CD4-positive, alpha-beta T cell treated with Interleukin-1 beta for 1 hour (primary cell): ENCODE results near the gene KRTAP21-2.
"Not testable (repeated sequence)": the region's sequence is repeated elsewhere in the genome, so short reads cannot be mapped to it uniquely, and the experiment has no call there.

Source experiments
- DNase-seq, 2 donors: peaks; one replicate each; pipeline ENCODE4 v3.0.0-alpha.2; 2020 to 2022

KRTAP21-2 gene

DNA sequence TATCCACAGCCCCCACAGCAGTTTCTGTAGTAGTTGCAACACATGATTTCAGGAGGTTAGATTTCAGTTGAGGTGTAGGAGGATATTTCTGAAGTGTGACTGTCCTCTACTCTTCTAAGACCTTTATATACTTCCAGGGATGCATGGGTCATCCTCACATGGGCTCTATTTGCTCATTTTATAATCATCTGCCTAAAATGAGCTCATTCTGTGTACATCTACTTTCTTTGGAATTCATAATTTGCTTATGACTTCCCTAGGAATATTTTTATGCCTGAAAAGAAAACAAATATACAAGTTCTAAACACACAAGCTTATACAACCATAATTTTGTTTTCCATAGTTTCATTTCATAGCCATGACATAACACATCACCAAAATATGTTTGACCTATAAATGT, at the start of gene KRTAP21-2:
TSS of gene KRTAP21-2 (minus strand) at position 101 of the 400 bp plus-strand sequence. CDS start at position 44, 57 bp downstream.
- DNase-seq = no peak

DNA sequence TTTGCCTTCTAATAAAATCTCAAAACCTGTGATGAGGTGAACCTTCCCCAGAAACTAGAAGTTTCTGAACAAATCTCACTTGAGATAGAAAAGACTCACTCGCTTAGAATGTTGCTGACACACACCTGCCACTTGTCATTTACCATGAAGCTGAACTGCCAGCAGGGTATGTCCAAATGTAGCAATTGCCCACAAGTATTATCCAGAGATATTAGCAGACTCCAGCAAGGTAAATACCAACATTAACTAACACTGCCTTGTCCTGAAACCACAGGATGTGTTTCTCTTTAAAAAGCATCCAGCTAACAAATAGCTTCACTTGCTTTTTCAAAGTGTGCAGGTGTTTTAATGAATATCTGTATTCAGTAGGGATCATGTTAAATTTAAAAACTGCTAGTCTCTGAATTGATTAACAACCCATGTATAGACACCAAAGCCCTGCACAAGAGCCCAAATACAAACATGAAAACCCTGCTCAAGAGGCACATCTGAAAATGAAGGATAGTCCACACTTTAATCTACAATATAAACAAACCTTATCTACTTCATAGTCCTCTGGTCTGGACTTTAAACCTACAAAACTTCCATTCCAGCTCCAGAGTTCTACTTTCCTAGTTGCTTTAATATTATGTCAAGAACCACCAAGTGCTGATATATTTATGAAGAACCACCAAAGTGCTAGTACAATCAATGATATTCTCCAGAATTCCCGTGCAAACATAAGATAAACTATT, 46.7 kb upstream of the KRTAP21-2 start:
- DNase-seq = no peak

DNA sequence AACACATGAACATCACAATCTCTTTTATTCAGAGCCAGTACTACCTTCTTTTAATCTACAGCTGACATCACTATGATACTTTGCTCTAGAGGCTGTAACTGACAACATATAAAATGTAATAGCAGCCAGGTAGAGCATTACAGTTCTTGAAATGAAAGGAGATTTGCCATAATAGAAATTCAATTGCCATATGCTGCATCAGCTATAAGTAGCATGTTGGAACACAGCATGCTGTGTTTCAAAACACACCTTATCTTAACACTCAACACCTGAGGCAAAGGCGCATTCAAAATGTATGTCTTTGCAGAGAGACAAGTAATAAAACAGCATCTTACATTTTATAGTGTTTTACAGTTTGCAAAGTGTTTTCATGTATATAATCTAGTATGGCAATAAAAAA, 32.2 kb upstream of the KRTAP21-2 start:
- no peak for DNase-seq

DNA sequence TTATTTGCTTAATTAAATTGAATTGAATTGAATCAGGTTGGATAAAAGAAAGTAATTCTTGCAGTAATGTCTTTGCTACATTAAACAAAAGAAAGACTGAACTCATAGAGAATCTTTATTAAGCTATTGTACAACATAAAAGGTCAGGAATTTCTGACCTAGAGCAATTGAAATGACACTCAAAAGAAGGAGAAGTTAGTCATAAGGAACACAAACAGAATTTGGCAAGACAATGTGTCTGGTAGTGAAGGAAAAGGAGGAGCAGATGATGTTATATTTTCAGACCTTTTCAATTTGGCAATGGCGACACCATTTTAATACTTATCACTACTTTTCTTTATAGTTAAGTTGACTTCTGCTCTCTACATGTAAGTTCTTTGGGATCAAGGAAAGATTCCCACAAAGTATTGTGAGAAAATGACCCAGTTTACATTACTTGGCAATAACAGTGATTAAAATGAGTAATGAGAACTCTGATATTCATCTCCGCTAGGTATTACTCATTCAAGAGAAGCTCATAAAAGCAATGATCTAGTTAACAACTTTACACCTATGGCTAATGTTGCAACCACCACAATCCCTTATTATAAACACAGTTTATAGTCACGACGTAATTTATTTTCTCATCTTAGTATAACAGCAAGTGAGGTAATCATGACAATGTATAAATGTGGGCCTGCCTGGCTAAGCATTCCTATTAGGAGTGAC, 22.8 kb upstream of the KRTAP21-2 start:
- no peak for DNase-seq

DNA sequence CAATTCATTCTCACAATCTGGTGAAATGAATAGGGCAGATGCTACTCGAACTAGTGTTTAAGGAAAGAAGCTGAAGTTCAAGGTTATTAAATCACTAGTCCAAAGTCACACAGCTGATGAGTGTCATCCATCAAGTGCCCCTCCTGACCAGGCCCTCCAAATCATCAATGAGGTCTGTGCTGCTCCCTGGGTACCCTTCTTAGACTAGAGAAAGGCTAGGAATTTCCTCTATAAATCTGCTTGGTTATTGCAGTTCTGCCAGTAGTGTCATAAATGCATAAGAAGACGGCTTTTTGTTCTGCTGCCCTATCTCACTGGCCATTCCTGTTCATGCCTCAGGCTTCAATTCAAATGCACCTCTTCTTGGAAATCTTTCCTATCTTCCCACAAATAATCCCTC, 13.7 kb upstream of the KRTAP21-2 start:
- DNase-seq = no peak

DNA sequence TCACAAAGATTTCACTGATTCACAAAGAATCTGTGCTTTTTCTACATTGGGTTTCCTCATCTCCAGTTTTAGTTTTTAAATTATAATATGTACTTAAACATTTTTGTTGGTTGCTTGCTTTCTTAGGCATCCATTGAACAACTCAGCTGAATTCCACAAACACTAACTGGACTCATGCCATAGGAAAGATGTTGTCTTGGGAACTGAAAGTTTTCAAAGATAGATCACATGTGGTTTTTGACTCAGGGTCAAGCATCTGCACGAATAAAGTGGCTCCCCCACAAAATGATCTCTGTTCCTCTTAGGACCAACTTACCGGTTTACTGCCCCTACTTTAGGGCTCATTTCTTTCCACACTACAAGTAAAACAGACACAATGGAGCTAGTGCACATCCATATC, 11.2 kb upstream of the KRTAP21-2 start:
- no peak for DNase-seq

DNA sequence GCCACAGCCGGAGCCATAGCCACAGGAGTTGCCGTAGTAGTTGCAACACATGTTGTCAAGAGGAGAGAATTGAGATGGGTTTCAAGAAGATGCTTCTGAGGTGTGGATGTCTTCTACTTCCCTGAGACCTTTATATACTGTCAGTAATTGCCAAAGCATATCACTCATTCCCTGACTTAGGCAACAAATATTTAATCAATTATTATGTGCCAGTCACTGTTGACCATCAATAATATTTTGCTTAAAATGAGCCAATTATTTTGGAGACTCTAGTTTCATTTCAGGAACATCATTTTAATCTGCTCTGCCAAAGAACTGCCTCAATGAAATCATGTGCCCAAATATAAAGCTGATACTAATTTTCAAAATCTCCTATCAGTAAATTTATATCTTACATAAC, 8.3 kb upstream of the KRTAP21-2 start, which contains the start of gene KRTAP21-1:
TSS of gene KRTAP21-1 (minus strand) at position 101 of the 400 bp plus-strand sequence. CDS start at position 51, 50 bp downstream.
- DNase-seq = not testable (repeated sequence)

DNA sequence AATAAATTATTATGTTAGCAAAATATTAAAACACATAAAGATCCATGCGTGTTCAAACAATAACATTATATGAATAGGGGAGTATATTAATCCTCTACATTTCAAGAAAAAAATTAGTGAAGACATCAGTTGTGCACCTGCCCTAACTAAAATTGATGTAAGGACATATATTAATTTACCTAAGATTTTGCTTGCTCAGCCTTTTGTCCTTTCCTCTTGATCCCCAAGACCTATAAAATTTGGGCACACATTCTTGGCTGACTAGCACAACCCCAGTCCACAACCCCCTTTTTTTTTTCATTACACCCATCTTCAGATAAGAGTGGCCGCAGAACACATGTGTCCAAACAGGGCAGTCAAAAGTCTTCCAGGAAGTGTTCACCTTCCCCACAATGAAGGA, 6.6 kb downstream of the KRTAP21-2 start:
- DNase-seq = no peak

DNA sequence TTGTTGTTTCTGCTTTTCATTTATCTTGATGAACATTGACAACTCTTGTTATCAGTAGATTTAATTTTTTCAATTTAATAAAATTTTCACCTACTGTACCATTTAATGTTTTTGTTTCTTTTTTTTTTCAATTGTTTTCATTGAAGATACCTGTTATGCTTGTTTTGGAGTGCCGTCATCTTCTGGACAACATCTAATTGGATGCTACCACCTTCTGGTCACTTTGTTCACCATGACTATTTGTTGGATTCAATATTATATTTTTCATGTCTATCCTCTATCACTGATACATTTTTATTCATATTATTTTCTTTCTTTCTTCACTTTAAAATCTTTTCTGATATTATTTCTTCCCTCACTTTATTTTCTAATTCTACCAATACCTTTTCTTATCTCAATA, 14.0 kb downstream of the KRTAP21-2 start:
- no peak for DNase-seq

DNA sequence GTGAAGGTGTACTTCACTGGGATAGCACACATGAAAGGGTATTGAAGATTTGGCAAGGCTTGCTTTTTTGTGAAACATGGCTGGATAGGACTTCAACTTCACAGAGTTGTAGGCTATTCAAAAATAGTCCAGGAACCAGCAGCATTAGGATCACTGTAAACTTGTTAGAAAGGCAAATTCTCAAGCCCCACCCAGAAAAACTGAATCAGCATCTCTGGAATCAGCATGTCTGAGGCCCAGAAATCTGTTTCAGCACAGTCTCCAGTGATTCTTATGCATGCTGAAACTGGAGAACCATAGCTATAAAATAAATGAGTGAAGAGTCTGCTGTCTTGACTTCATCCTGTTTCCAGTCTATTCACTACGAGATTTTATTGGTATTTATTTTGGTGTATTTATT, 20.3 kb downstream of the KRTAP21-2 start:
- no peak for DNase-seq

DNA sequence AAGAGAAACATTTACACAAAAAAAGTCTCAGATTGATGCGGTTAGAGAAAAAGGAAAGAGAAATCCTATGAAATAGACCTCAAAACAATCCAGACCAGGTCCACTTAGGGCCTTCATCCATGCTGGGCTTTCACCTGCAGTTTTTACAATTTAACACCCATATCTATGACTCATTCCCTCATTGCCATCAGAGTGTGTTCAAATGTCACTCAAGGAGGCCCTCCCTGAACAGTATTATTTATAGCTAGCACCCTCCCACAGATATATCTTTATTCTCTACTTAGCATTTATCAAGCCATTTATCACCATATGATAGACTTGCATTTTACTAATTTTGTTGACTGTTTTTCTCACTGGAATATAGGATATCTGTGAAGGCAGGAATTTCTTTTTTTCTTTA, 27.7 kb downstream of the KRTAP21-2 start:
- no peak for DNase-seq

DNA sequence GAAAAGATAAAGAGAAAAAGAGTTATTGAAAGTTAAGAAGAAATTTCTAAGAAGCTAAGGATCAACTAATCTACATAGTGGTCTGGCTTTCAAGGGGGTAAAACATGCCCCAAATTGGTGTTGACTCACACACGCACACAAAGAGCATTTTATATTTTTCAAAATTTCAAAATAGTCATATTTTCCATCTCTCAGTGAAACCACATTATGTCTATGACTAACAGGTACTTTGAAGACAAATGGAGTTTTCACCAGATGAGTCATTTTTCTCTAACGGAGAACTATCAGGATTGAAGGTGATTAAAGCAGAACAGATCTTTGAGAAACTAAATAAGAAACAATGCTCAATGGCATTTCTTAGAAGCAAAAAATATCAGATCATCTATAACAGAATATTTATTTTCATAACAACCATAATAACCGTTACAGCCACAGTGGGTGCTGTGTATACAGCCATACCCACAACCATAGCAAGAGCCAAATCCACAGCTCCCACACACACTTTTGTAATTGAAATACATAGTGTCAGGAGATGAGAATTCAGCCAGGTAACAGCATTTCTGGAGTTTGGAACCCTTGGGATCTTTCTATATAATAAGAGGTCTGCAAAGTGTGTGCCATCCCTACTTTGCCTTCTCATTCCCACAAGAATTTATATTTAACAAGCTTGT, 28.7 kb downstream of the KRTAP21-2 start, which contains the start of gene KRTAP21-3:
TSS of gene KRTAP21-3 (minus strand) at position 539 of the 671 bp plus-strand sequence. CDS start at position 521, 18 bp downstream.
- DNase-seq = no peak

DNA sequence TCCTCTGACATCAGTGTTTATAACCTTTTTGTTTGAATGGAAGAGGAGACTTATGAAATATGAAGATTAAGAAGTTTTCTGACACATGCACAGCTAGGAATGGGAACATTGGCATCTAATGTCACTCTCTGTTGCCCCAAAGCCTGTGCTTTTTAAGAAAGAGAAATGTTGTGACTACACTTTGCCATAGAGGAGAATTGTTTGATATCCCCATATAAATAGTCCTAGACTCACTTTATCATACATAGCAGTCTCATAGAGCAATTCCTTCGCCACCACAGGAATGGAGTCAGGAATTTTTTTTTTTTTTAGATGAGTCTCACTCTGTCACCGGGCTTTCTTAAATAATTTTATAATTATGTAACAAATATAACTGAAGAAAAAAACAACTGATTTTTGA, 30.0 kb downstream of the KRTAP21-2 start:
- no peak for DNase-seq

DNA sequence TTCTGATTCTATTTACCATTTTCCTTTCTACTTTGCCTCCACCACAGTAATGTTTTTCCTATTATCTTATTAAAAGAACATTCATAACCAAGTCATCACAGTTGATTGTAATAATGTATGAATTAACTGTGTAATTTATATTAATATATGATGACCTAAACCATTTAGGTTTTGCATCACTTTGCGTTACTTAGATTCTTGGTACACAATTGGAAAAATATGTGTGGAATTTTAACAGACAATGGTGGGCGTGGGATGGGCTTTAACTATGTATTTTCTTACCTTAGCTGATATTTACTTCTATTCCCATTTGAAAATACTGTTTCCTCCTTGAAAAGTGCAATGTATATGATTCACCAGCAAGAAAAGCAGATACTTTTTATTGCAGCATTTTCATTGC, 32.1 kb downstream of the KRTAP21-2 start:
- DNase-seq = no peak

DNA sequence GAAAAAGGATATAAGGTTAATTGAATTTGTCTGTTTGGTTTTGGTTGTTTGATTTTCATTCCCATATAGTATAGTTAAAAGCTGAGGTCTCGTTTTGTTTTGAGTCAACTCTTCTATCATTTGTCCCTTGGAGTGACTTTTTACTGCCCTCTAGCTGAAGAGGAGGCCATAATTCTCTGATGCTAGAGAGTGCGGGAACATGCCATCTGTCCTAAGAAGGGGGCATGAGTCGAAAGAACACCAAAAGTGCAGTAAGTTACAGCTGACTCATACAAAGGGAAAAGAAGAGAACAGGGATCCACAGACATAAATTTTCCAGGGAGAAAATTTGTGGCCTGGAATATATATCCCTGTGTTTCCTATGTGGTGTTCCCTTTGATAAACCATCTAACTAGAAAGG, 32.6 kb downstream of the KRTAP21-2 start:
- no peak for DNase-seq

DNA sequence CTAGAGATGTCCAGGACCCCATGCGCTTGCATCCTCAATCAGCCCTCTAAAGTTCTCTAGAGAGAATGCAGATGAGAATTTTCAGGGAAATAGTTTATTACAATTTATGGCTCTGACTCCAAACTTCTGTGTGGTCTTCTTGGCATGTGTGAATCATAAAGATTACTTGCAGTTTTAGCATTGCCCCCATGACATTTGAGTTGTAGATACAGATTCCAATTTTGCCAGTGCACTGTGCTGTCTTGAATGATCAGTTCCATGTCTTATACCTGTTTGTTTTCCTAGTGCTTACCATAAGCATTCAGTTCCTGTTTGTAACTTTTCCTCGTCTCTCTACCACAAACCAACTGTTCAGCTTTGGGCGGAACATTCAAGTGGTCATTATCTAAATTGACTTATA, 33.3 kb downstream of the KRTAP21-2 start:
- no peak for DNase-seq

DNA sequence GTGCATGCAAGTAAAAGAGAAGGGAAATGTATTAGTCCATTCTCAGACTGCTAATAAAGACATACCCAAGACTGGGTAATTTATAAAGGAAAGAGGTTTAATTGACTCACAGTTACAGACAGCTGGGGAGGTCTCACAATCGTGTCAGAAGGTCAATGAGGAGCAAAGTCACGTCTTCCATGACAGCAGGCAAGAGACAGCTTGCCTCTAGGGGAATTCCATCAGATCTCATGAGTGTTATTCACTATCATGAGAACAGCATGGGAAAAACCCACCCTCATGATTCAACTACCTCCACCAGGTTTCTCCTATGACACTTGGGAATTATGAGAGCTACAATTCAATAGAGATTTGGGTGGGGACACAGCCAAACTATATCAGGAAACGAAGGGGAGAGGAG, 36.6 kb downstream of the KRTAP21-2 start:
- DNase-seq = no peak

DNA sequence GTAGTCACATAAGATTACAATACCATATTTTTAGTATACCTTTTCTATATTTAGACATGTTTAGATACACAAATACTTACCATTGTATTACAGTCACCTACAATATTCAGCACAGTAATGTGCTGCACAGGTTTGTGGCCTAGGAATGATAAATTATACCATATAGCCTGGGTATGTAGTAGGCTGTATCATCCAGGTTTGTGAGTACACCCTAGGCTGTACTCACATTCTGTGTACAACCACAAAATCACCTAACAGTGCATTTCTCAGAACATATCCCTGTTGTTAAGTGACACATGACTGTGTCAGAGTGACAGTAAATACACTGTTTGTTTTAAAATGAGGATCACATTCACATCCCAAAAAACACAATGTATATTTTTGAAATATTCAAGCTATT, 39.6 kb downstream of the KRTAP21-2 start:
- no peak for DNase-seq
